Amygdala (tissue), 56 donors: Measurements from ENCODE around the gene TCFL5.
A peak's percentile ranks its signal among the peaks of the same experiment; 100 is the strongest.

Experiments
- DNase-seq, 56 donors: peaks; one replicate each; lab custom pipeline; 2025; lab: John Stamatoyannopoulos, UW

The TCFL5 gene

GRCh38 chr20:62861726-62862336 lies at the start of gene TCFL5:
Gene TCFL5 (minus strand): TSS chr20:62861822. CDS start chr20:62861670, 152 bp downstream.
- DNase-seq = peak; percentile 44 to 95 (median 85)

- no peak for DNase-seq
Measured at GRCh38 chr20:62910777-62911497, 49.3 kb upstream of the TCFL5 start.

GRCh38 chr20:62910217-62910766 lies 48.7 kb upstream of the TCFL5 start:
- no peak for DNase-seq

- DNase-seq = no peak
Measured at GRCh38 chr20:62908971-62909791, 47.6 kb upstream of the TCFL5 start.

GRCh38 chr20:62907384-62908317 lies 46.0 kb upstream of the TCFL5 start:
- DNase-seq = no peak

- DNase-seq = no peak
Measured at GRCh38 chr20:62906647-62907375, 45.2 kb upstream of the TCFL5 start.

- DNase-seq = peak in 7 of 56 donors; percentile 5 to 52 (median 25)
Measured at GRCh38 chr20:62906209-62906608, 44.6 kb upstream of the TCFL5 start.

- DNase-seq = no peak
Measured at GRCh38 chr20:62905536-62906117, 44.0 kb upstream of the TCFL5 start.

GRCh38 chr20:62902926-62903615 lies 41.4 kb upstream of the TCFL5 start:
- DNase-seq = no peak

- DNase-seq = no peak
Measured at GRCh38 chr20:62901891-62902290, 40.3 kb upstream of the TCFL5 start.

- DNase-seq = no peak
Measured at GRCh38 chr20:62900692-62901584, 39.3 kb upstream of the TCFL5 start.

GRCh38 chr20:62900052-62900691 lies 38.5 kb upstream of the TCFL5 start:
- DNase-seq = peak in 53 of 56 donors; percentile 8 to 82 (median 56)

- DNase-seq = peak in 2 of 56 donors; percentile 11 to 19
Measured at GRCh38 chr20:62899633-62900051, 38.0 kb upstream of the TCFL5 start.

- no peak for DNase-seq
Measured at GRCh38 chr20:62898970-62899632, 37.5 kb upstream of the TCFL5 start.

- peak in 6 of 56 donors; percentile 18 to 43 (median 26) for DNase-seq
Measured at GRCh38 chr20:62898093-62898964, 36.7 kb upstream of the TCFL5 start.
